HepG2 (cell line): Measurements from ENCODE around the gene MT4. TPM values are rescaled to one million over a fixed set of nuclear protein-coding genes. Genes with fewer than 3 reads are reported as not detected.

ENCODE experiments used
- ATF4 ChIP-seq, 2 experiments: fragments of 450-650 bp in 1 of 2; sonication (generic) in 1 of 2; formaldehyde crosslinking; IDR thresholded peaks; 2 replicates each; pipeline versions ENCODE4 v1.5.0 to v1.8.0; 2020 to 2022; ENCODE audit warnings: mild to moderate bottlenecking in 1 of 2, missing genetic modification reagents in 1 of 2
- CEBPB ChIP-seq: IDR thresholded peaks from 2 replicates; pipeline ENCODE4 v1.6.1; 2011; ENCODE audit warnings: low read depth, low read length, improper control_type of control experiment, borderline replicate concordance
- DNMT3B ChIP-seq: conservative IDR thresholded peaks from 2 replicates; pipeline ENCODE4 v1.6.1; 2016; ENCODE audit warnings: missing biosample characterization, control low read depth
- HDAC6 ChIP-seq: fragments of 200-600 bp; sonication (generic); IDR thresholded peaks from 2 replicates; pipeline ENCODE4 v1.7.0; 2017; ENCODE audit warnings: mild to moderate bottlenecking, antibody characterized with exemption, low read length, low read depth
- MAF1 ChIP-seq: sonication (generic); formaldehyde crosslinking; IDR thresholded peaks from 2 replicates; pipeline ENCODE4 v1.5.0; 2020; ENCODE audit warnings: missing genetic modification reagents, borderline replicate concordance
- RBM22 ChIP-seq: fragments of 200-400 bp; formaldehyde crosslinking; optimal IDR thresholded peaks from 2 replicates; pipeline ENCODE3; 2017; ENCODE audit warnings: mild to moderate bottlenecking, low read length, moderate library complexity
- SRSF1 ChIP-seq: fragments of 200-400 bp; formaldehyde crosslinking; optimal IDR thresholded peaks from 2 replicates; pipeline ENCODE3; 2017; ENCODE audit warnings: mild to moderate bottlenecking, low read depth, low read length, moderate library complexity
- ZFP90 ChIP-seq: sonication (generic); formaldehyde crosslinking; IDR thresholded peaks from 2 replicates; pipeline ENCODE4 v1.8.0; 2022; ENCODE audit warnings: missing genetic modification reagents, mild to moderate bottlenecking, inconsistent platforms, borderline replicate concordance
- ZMYM3 ChIP-seq: sonication (generic); formaldehyde crosslinking; IDR thresholded peaks from 2 replicates; pipeline ENCODE4 v1.5.1; 2020; ENCODE audit warnings: mild to moderate bottlenecking, missing genetic modification reagents
- ZNF101 ChIP-seq: sonication (generic); formaldehyde crosslinking; IDR thresholded peaks from 2 replicates; pipeline ENCODE4 v1.4.0; 2020; ENCODE audit warnings: mild to moderate bottlenecking, low read depth, missing genetic modification reagents, borderline replicate concordance
- ZNF232 ChIP-seq: sonication (generic); formaldehyde crosslinking; IDR thresholded peaks from 2 replicates; pipeline ENCODE4 v1.4.0; 2020; ENCODE audit warnings: missing genetic modification reagents, borderline replicate concordance
- ZNF547 ChIP-seq: sonication (generic); formaldehyde crosslinking; IDR thresholded peaks from 2 replicates; pipeline ENCODE4 v1.5.1; 2020; ENCODE audit warnings: mild to moderate bottlenecking, missing genetic modification reagents
- ZNF703 ChIP-seq: sonication (generic); formaldehyde crosslinking; IDR thresholded peaks from 2 replicates; pipeline ENCODE4 v1.5.1; 2020; ENCODE audit warnings: missing genetic modification reagents, mild to moderate bottlenecking, moderate library complexity, borderline replicate concordance
- ZNF841 ChIP-seq: sonication (generic); formaldehyde crosslinking; IDR thresholded peaks from 2 replicates; pipeline ENCODE4 v1.8.1; 2023; ENCODE audit warnings: missing genetic modification reagents, borderline replicate concordance
- polyA plus RNA-seq, 8 experiments: library from polyadenylated mRNA; depleted of rRNA in 3 of 8; stranded (reverse) in 7 of 8; unstranded in 1 of 8; fragments of >200 nt; fragmentation: Illumina TruSeq in 4 of 8; extraction: Trizol in 4 of 8; gene quantifications; 2 replicates each; pipeline versions ENCODE4 v1.2.1 to v1.2.3, GENCODE V29; 2011 to 2016; ENCODE audit warnings: low read depth in 4 of 8, missing spikeins in 1 of 8, mixed read lengths in 1 of 8; ENCODE audit not compliant: insufficient read depth in 1 of 8
- total RNA-seq, 5 experiments: library from RNA; depleted of rRNA; stranded (reverse); fragments of >200 nt; fragmentation: Illumina TruSeq; extraction: Trizol; gene quantifications; 2 replicates each; pipeline ENCODE4 v1.2.3, GENCODE V29; 2016; ENCODE audit warnings: low read depth in 1 of 5
- TF ChIP-seq, protein P1 (sequence below): sonication (generic); formaldehyde crosslinking; IDR thresholded peaks from 2 replicates; pipeline ENCODE4 v1.5.0; 2020; ENCODE audit warnings: mild to moderate bottlenecking, missing genetic modification reagents, borderline replicate concordance
- TF ChIP-seq, protein P2 (sequence below): sonication (generic); formaldehyde crosslinking; IDR thresholded peaks from 2 replicates; pipeline ENCODE4 v1.5.0; 2020; ENCODE audit warnings: missing genetic modification reagents
- TF ChIP-seq, protein P3 (sequence below): sonication (generic); formaldehyde crosslinking; IDR thresholded peaks from 2 replicates; pipeline ENCODE4 v1.8.1; 2022; ENCODE audit warnings: mild to moderate bottlenecking, missing genetic modification reagents
- TF ChIP-seq, protein P4 (sequence below): sonication (generic); formaldehyde crosslinking; IDR thresholded peaks from 2 replicates; pipeline ENCODE4 v1.4.0; 2020; ENCODE audit warnings: missing genetic modification reagents

Gene MT4
- total and polyA plus RNA-seq, 2 of the 13 experiments (the other 11 are each of a cell fraction or from before 2014, with no cell fraction given), result not detected

GRCh38 chr16:56608043-56608875 is 43.4 kb downstream of the MT4 start, which contains the start of gene MT2A (continued):
- TF ChIP-seq, protein P1, sequence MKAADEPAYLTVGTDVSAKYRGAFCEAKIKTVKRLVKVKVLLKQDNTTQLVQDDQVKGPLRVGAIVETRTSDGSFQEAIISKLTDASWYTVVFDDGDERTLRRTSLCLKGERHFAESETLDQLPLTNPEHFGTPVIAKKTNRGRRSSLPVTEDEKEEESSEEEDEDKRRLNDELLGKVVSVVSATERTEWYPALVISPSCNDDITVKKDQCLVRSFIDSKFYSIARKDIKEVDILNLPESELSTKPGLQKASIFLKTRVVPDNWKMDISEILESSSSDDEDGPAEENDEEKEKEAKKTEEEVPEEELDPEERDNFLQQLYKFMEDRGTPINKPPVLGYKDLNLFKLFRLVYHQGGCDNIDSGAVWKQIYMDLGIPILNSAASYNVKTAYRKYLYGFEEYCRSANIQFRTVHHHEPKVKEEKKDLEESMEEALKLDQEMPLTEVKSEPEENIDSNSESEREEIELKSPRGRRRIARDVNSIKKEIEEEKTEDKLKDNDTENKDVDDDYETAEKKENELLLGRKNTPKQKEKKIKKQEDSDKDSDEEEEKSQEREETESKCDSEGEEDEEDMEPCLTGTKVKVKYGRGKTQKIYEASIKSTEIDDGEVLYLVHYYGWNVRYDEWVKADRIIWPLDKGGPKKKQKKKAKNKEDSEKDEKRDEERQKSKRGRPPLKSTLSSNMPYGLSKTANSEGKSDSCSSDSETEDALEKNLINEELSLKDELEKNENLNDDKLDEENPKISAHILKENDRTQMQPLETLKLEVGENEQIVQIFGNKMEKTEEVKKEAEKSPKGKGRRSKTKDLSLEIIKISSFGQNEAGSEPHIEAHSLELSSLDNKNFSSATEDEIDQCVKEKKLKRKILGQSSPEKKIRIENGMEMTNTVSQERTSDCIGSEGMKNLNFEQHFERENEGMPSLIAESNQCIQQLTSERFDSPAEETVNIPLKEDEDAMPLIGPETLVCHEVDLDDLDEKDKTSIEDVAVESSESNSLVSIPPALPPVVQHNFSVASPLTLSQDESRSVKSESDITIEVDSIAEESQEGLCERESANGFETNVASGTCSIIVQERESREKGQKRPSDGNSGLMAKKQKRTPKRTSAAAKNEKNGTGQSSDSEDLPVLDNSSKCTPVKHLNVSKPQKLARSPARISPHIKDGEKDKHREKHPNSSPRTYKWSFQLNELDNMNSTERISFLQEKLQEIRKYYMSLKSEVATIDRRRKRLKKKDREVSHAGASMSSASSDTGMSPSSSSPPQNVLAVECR (CRISPR knock-in tag), result peak; percentile 81
- TF ChIP-seq SRSF1, result peak; percentile 88
- TF ChIP-seq ZNF232 (CRISPR knock-in tag), result peak; percentile 86; the same call in 1 of the 2 replicates
- peak in 1 of 2 experiments; percentile 68; a peak in 1 of 4 replicates for TF ChIP-seq ATF4 (CRISPR knock-in tag; IDR thresholded peaks at IDR 0.05)
- TF ChIP-seq, protein P2, sequence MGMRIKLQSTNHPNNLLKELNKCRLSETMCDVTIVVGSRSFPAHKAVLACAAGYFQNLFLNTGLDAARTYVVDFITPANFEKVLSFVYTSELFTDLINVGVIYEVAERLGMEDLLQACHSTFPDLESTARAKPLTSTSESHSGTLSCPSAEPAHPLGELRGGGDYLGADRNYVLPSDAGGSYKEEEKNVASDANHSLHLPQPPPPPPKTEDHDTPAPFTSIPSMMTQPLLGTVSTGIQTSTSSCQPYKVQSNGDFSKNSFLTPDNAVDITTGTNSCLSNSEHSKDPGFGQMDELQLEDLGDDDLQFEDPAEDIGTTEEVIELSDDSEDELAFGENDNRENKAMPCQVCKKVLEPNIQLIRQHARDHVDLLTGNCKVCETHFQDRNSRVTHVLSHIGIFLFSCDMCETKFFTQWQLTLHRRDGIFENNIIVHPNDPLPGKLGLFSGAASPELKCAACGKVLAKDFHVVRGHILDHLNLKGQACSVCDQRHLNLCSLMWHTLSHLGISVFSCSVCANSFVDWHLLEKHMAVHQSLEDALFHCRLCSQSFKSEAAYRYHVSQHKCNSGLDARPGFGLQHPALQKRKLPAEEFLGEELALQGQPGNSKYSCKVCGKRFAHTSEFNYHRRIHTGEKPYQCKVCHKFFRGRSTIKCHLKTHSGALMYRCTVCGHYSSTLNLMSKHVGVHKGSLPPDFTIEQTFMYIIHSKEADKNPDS (CRISPR knock-in tag), result no peak
- TF ChIP-seq RBM22, result peak; percentile 9
- peak; percentile 72; the same call in 1 of the 2 replicates for TF ChIP-seq MAF1 (CRISPR knock-in tag)
- no peak for TF ChIP-seq ZNF101
- peak; percentile 76; the same call in 1 of the 2 replicates for TF ChIP-seq ZFP90
- TF ChIP-seq ZNF547 (CRISPR knock-in tag), result peak; percentile 49; the same call in 1 of the 2 replicates
- 0 out of 2 replicates have a peak, but pooled peaks have one; percentile 7 for TF ChIP-seq ZMYM3 (CRISPR knock-in tag)
- TF ChIP-seq DNMT3B (CRISPR knock-in tag), result no peak
- TF ChIP-seq, protein P3, sequence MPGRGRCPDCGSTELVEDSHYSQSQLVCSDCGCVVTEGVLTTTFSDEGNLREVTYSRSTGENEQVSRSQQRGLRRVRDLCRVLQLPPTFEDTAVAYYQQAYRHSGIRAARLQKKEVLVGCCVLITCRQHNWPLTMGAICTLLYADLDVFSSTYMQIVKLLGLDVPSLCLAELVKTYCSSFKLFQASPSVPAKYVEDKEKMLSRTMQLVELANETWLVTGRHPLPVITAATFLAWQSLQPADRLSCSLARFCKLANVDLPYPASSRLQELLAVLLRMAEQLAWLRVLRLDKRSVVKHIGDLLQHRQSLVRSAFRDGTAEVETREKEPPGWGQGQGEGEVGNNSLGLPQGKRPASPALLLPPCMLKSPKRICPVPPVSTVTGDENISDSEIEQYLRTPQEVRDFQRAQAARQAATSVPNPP, result peak; percentile 82; the same call in 1 of the 2 replicates
- TF ChIP-seq HDAC6, result no peak
- TF ChIP-seq, protein P4, sequence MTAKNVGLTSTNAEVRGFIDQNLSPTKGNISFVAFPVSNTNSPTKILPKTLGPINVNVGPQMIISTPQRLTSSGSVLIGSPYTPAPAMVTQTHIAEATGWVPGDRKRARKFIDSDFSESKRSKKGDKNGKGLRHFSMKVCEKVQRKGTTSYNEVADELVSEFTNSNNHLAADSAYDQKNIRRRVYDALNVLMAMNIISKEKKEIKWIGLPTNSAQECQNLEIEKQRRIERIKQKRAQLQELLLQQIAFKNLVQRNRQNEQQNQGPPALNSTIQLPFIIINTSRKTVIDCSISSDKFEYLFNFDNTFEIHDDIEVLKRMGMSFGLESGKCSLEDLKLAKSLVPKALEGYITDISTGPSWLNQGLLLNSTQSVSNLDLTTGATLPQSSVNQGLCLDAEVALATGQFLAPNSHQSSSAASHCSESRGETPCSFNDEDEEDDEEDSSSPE, result peak; percentile 91
- TF ChIP-seq CEBPB, result no peak
- TF ChIP-seq ZNF841 (CRISPR knock-in tag), result no peak
- peak; percentile 45; the same call in 1 of the 2 replicates for TF ChIP-seq ZNF703
